ENCODE data around the gene RRAGC.
A peak's percentile ranks its signal among the peaks of the same experiment; 100 is the strongest.
"Not testable (repeated sequence)": the region's sequence is repeated elsewhere in the genome, so short reads cannot be mapped to it uniquely, and the experiment has no call there.

Gene RRAGC

GRCh38 chr1:38852780-38853179 is 6.8 kb downstream of the RRAGC start:
- DNase-seq, result no peak

- DNase-seq, result no peak
Measured at GRCh38 chr1:38848071-38848470, 11.5 kb downstream of the RRAGC start.

- no peak for DNase-seq
Measured at GRCh38 chr1:38846210-38846609, 13.4 kb downstream of the RRAGC start.

GRCh38 chr1:38845088-38845487 is 14.5 kb downstream of the RRAGC start:
- DNase-seq, result not testable (repeated sequence)

- DNase-seq, result no peak
Measured at GRCh38 chr1:38840281-38840680, 19.3 kb downstream of the RRAGC start.

- DNase-seq, result no peak
Measured at GRCh38 chr1:38839363-38839762, 20.2 kb downstream of the RRAGC start.

- not testable (repeated sequence) for DNase-seq
Measured at GRCh38 chr1:38836316-38836715, 23.3 kb downstream of the RRAGC start.

- DNase-seq, result peak; percentile 46
Measured at GRCh38 chr1:38834937-38835827, 24.4 kb downstream of the RRAGC start.

- no peak for DNase-seq
Measured at GRCh38 chr1:38834221-38834782, 25.3 kb downstream of the RRAGC start.

- DNase-seq, result no peak
Measured at GRCh38 chr1:38833146-38833545, 26.4 kb downstream of the RRAGC start.

- DNase-seq, result no peak
Measured at GRCh38 chr1:38832370-38832734, 27.2 kb downstream of the RRAGC start.

GRCh38 chr1:38831731-38832369 is 27.7 kb downstream of the RRAGC start:
- no peak for DNase-seq

- no peak for DNase-seq
Measured at GRCh38 chr1:38829368-38829767, 30.2 kb downstream of the RRAGC start.

GRCh38 chr1:38827318-38827717 is 32.3 kb downstream of the RRAGC start:
- no peak for DNase-seq

GRCh38 chr1:38826886-38827285 is 32.7 kb downstream of the RRAGC start:
- DNase-seq, result no peak

- peak; percentile 47 for DNase-seq
Measured at GRCh38 chr1:38826262-38826661, 33.3 kb downstream of the RRAGC start.

GRCh38 chr1:38820860-38821259 is 38.7 kb downstream of the RRAGC start:
- no peak for DNase-seq

- DNase-seq, result no peak
Measured at GRCh38 chr1:38819516-38819915, 40.1 kb downstream of the RRAGC start.

GRCh38 chr1:38819040-38819439 is 40.5 kb downstream of the RRAGC start:
- DNase-seq, result no peak

- DNase-seq, result no peak
Measured at GRCh38 chr1:38818175-38818976, 41.2 kb downstream of the RRAGC start.

GRCh38 chr1:38817267-38818174 is 42.1 kb downstream of the RRAGC start:
- no peak for DNase-seq

Measured in NCI-H1417 treated with DMSO at 0.1 percent for 48 hours (cell line).